Cardiac muscle cell (in vitro differentiated cells and primary cell): ENCODE data around the gene LTF. TPM values are rescaled to one million over a fixed set of nuclear protein-coding genes. Genes with fewer than 3 reads are reported as not detected.
"Not testable (repeated sequence)": the region's sequence is repeated elsewhere in the genome, so short reads cannot be mapped to it uniquely, and the experiment has no call there.

ENCODE experiments used
- DNase-seq, 2 donors: peaks; one replicate each; pipeline versions ENCODE4 v3.0.0 to v3.0.0-alpha.2; 2010 to 2017; ENCODE audit warnings: low read depth in 1 of 2, low spot score in 1 of 2
- H3K27ac ChIP-seq: fragments of 200-600 bp; sonication (generic); 2 replicates; pipeline ENCODE4 v1.5.1; 2016
- H3K27me3 ChIP-seq: fragments of 200-600 bp; sonication (generic); 2 replicates; pipeline ENCODE4 v1.6.0; 2016; ENCODE audit warnings: control low read depth
- H3K36me3 ChIP-seq: fragments of 200-600 bp; sonication (generic); 2 replicates; pipeline ENCODE4 v1.5.1; 2016; ENCODE audit warnings: control low read depth
- H3K4me1 ChIP-seq: fragments of 200-600 bp; sonication (generic); 2 replicates; pipeline ENCODE4 v1.8.1; 2017; ENCODE audit warnings: low read depth, mild to moderate bottlenecking, mixed run types
- H3K4me3 ChIP-seq: fragments of 200-600 bp; sonication (generic); 2 replicates; pipeline ENCODE4 v1.5.1; 2016; ENCODE audit warnings: mild to moderate bottlenecking
- H3K9me3 ChIP-seq: fragments of 200-600 bp; sonication (generic); 2 replicates; pipeline ENCODE4 v1.5.1; 2017; ENCODE audit warnings: low read depth, mild to moderate bottlenecking, control low read depth
- polyA plus RNA-seq: library from polyadenylated mRNA; unstranded; fragments of >200 nt; fragmentation: Nextera tagmentation; extraction: Ambion mirVana; gene quantifications from 2 replicates; pipeline ENCODE4 v1.2.1, GENCODE V29; 2016
- total RNA-seq: library from RNA; depleted of rRNA; stranded (reverse); fragments of >200 nt; gene quantifications from 2 replicates; pipeline ENCODE4 v1.2.3, GENCODE V29; 2016
- TF ChIP-seq, protein P1 (sequence below): IDR thresholded peaks from 2 replicates; pipeline ENCODE4 v1.5.1; 2012; ENCODE audit warnings: low read depth, mild to moderate bottlenecking, low read length

LTF gene
- total and polyA plus RNA-seq, 2 experiments from 2014 or later: not detected

DNA sequence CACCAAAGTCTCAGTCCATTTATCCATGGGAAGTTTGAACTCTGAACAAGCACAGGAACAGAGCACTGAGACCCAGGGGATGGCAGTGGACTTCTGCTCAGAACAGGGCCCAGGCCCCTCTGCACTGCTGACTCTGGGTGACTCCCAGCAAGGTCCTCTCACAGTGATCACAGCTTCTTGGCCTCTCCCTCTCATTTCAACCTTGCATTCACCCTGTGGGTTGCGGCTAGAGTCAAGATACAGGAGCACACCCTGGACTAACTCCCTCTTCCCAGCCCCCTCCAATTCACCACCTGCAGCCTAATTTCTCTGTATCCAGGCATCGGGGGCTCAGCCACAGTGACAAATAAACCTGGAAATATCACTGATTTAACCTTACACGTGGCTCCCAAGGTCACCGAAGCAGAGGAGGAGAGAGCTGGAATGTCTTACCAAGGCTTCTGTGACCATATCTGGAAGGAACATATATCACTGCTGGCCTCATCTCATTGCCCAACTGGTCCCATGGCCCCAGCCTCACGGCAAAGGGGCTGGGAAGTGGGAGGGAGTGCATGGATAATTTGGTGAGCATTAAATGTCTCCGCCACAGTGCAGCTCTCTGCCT lies 34.3 kb upstream of the LTF start:
- Histone ChIP-seq H3K4me1 (peaks cover 3% of the 10 kb centered on the region), H3K36me3 (no peaks in the 10 kb centered on the region), H3K4me3 (no peak overlapping the region), H3K27ac (no peak overlapping the region), H3K9me3 (no peaks in the 10 kb centered on the region), H3K27me3 (no peaks in the 10 kb centered on the region)
- no peak for DNase-seq
- TF ChIP-seq, protein P1, sequence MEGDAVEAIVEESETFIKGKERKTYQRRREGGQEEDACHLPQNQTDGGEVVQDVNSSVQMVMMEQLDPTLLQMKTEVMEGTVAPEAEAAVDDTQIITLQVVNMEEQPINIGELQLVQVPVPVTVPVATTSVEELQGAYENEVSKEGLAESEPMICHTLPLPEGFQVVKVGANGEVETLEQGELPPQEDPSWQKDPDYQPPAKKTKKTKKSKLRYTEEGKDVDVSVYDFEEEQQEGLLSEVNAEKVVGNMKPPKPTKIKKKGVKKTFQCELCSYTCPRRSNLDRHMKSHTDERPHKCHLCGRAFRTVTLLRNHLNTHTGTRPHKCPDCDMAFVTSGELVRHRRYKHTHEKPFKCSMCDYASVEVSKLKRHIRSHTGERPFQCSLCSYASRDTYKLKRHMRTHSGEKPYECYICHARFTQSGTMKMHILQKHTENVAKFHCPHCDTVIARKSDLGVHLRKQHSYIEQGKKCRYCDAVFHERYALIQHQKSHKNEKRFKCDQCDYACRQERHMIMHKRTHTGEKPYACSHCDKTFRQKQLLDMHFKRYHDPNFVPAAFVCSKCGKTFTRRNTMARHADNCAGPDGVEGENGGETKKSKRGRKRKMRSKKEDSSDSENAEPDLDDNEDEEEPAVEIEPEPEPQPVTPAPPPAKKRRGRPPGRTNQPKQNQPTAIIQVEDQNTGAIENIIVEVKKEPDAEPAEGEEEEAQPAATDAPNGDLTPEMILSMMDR: no peak

DNA sequence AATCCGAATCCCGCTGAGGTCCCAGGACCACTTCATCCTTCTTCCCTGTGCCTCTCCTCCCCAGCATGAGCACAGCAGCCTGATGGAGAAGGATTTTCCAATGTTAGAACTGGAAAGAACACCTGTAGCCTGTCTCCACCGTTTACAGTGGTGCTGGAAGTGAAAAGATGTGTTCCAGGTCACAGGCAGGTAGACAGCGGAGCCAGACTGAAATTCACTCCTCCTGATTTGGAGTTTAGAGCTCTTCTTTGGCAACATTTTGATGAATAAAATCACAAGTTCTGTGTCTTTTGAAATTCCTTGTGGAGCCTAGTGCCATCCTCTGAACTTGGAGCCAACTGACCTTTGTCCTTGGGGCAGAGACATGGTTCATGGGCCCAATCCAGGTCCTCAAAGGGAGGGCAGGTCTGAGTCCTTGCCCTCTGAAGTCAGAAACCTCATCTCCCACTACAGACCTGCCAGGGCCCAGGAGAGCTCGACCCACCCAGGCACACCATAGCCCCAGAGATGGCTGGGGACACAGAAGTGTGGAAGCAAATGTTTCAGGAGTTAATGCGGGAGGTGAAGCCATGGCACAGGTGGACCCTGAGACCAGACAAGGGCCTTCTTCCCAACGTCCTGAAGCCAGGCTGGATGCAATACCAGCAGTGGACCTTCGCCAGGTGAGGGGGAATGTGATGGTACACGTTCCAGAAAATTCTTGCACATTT lies 33.0 kb upstream of the LTF start, which contains the start of gene RTP3:
Gene RTP3 (plus strand): TSS at position 421 of the 710 bp plus-strand sequence. CDS start 87 bp downstream, at position 508.
- no peaks in the 10 kb centered on the region for H3K27me3 ChIP-seq
- no peak within 1 kb of the TSS for H3K4me3 ChIP-seq
- no peaks in the 10 kb centered on the region for H3K36me3 ChIP-seq
- peaks cover 3% of the 10 kb centered on the region for H3K4me1 ChIP-seq
- no peaks in the 10 kb centered on the region for H3K9me3 ChIP-seq
- TF ChIP-seq, protein P1: no peak
- H3K27ac ChIP-seq: no peak within 1 kb of the TSS
- no peak for DNase-seq

DNA sequence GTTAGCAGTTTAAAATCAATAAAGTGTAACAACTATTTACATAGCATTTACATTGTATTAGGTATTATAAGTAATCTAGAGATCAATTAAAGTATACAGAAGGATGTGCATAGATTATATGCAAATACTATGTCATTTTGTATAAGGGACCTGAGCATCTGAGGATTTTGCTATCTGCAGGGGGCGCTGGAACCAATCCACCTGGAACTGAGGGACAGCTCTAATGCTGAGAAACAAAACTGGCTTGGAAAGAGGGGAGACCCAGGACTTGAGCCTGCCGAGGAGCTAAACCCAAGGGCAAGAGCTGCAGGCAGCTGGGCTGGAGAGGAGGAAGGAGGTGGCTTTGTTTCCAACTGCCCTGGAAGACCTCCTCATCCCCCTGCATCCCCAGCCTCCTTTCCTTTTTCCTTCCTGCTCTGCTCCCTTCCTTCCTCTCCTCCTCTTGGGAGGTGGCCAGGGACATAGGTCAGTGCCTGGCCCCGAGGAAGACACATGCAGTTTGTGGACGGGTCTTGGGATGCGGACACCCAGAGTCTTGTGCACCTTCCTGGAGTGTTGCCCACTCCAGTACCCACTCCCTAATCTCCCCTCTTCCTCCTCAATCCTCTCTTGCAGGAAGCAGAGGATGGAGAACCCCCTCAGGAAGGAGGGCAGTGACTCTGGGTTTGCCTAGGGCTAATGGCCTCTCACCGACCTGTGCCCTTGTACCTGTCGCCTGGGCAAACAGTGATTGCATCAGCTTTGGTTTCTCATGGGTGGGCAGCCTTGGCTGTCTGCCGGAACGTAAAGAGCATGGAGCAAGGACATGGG lies 32.2 kb upstream of the LTF start:
- TF ChIP-seq, protein P1: peak; percentile 38
- no peak overlapping the region for H3K27ac ChIP-seq
- H3K36me3 ChIP-seq: no peaks in the 10 kb centered on the region
- no peaks in the 10 kb centered on the region for H3K9me3 ChIP-seq
- peak; percentile 21 to 64 for DNase-seq
- H3K4me1 ChIP-seq: peaks cover 3% of the 10 kb centered on the region
- no peak overlapping the region for H3K4me3 ChIP-seq
- peaks cover under 1% of the 10 kb centered on the region for H3K27me3 ChIP-seq

DNA sequence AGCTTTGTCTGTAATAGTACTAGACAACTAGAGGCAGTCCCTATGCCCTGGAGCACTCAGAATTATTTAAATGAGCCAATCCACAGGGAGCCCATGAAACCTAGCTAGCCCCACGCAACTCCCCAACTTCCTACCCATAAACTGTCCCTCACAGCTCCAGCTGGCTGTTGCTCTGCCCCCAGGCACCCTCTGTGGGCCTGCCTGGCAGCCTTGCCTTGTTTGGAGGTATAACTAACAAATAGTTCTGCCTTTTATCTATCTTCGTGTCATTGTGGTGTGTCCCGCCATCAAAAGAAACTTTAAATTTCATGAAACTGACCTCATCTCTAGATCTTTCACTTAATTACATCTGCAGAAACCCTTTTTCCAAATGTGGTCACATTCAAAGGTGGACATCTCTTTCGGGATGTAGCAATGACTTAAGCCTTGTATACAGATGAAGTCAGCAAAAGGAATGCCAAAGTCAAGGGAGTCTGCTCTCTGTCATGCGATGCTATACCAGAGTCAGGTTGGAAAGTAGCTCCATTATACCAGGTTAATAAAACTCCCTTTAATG lies 31.3 kb upstream of the LTF start:
- H3K4me3 ChIP-seq: no peak overlapping the region
- DNase-seq: no peak
- peaks cover 10% of the 10 kb centered on the region for H3K27me3 ChIP-seq
- no peaks in the 10 kb centered on the region for H3K36me3 ChIP-seq
- peaks cover 3% of the 10 kb centered on the region for H3K4me1 ChIP-seq
- TF ChIP-seq, protein P1: no peak
- H3K27ac ChIP-seq: no peak overlapping the region
- no peaks in the 10 kb centered on the region for H3K9me3 ChIP-seq

DNA sequence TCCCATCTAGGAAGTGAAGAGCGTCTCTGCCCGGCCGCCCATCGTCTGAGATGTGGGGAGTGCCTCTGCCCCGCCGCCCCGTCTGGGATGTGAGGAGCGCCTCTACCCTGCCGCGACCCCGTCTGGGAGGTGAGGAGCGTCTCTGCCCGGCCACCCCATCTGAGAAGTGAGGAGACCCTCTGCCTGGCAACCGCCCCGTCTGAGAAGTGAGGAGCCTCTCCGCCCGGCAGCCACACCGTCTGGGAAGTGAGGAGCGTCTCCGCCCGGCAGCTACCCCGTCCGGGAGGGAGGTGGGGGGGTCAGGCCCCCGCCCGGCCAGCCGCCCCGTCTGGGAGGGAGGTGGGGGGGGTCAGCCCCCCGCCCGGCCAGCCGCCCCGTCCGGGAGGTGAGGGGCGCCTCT lies 29.8 kb upstream of the LTF start:
- peaks cover 10% of the 10 kb centered on the region for H3K27me3 ChIP-seq
- H3K9me3 ChIP-seq, DNase-seq, H3K36me3 ChIP-seq, H3K4me1 ChIP-seq, H3K4me3 ChIP-seq, H3K27ac ChIP-seq: not testable (repeated sequence)
